KBM-7 (cell line): ENCODE data around the gene ASB15.

ENCODE experiments used
- DNase-seq: peaks from one replicate; pipeline ENCODE4 v3.0.0-alpha.2; 2015
- in situ Hi-C: fragments of 300-500 bp; cut with MboI; formaldehyde crosslinking; loops from 2 replicates; pipeline ENCODE4 v1.14.3; 2020; ENCODE audit warnings: low sequenced_read_pairs, low pct_unique_long_range_greater_than_20kb, mixed read lengths

The ASB15 gene

DNA sequence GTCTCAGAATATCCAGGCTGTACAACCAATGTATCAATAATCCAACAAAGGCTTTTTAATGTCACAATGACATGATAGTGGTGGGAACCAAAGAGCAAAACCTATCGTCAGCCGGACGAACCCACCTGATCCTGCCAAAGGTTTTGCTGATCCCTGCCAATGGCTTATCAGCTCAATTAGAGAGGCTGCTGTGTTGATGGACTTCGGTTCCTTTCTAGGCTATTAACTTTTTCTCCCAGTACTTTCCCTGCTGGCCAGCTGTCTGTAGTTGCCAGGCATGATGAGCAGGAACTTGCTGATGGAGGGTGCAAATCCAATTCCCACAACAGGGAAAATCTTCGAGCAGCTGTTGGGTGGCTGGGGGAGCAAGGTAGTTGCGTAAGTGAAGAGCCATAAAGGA, 56.4 kb downstream of the ASB15 start:
- DNase-seq: no peak
- in situ Hi-C loops: no loop called here

DNA sequence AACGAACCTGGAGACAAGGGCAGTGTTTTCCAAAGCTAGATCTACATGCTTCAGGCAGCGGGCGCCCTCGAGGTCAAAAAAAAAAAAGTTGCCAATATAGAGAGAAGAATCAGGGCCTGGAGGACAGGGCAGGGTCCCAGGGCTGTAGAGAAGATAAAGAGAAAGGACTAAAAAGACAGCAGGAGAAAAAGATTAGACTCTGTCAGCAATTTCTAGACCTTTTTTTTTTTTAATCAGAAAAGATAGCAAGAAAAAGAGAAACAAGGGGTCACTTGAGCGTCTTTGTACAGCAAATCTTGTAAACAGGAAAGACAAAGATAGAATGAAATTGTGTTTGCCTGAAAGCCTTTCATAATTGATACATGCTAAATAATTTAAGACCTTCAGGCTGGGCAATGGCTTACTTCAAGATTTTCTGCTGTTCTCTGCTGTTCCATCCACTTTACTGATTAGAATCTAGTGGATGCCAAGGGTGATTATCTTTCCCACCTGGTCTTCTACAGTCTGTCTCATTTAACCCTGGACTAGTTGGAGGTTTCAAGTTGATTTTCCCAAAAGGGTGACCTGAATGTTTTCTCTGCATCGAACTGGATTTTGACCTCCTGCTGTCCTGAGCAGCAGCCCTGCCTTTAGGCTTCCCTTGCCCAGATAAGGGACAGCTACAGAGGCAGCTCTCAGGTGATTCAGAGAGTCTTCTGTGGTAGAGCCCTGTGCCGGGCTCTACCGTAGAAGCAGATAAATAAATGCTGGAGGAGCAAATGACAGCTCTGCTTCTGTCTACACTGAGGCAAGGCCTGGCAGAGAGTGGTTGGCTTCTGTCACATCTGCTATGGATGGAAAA, 59.1 kb downstream of the ASB15 start:
- no peak for DNase-seq
- in situ Hi-C loops: no loop called here

DNA sequence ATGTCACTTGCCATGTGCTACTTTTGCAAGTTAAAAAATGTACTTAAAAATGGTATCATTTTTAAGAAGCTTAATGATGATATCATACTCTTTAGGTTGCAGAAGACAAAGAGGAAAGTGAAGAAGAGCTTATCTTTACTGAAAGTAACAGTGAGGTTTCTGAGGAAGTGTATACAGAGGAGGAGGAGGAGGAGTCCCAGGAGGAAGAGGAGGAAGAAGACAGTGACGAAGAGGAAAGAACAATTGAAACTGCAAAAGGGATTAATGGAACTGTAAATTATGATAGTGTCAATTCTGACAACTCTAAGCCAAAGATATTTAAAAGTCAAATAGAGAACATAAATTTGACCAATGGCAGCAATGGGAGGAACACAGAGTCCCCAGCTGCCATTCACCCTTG, 60.1 kb downstream of the ASB15 start:
- in situ Hi-C loops: no loop called here
- no peak for DNase-seq

DNA sequence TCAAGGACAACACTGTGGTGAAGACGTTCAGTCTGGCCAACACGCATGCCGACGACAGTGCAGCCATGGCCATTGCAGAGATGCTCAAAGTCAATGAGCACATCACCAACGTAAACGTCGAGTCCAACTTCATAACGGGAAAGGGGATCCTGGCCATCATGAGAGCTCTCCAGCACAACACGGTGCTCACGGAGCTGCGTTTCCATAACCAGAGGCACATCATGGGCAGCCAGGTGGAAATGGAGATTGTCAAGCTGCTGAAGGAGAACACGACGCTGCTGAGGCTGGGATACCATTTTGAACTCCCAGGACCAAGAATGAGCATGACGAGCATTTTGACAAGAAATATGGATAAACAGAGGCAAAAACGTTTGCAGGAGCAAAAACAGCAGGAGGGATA, 60.7 kb downstream of the ASB15 start:
- no peak for DNase-seq
- in situ Hi-C loops: no loop called here

DNA sequence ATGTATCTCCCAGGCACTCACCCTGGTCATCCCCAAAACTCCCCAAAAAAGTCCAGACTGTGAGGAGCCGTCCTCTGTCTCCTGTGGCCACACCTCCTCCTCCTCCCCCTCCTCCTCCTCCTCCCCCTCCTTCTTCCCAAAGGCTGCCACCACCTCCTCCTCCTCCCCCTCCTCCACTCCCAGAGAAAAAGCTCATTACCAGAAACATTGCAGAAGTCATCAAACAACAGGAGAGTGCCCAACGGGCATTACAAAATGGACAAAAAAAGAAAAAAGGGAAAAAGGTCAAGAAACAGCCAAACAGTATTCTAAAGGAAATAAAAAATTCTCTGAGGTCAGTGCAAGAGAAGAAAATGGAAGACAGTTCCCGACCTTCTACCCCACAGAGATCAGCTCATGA, 61.1 kb downstream of the ASB15 start:
- in situ Hi-C loops: no loop called here

DNA sequence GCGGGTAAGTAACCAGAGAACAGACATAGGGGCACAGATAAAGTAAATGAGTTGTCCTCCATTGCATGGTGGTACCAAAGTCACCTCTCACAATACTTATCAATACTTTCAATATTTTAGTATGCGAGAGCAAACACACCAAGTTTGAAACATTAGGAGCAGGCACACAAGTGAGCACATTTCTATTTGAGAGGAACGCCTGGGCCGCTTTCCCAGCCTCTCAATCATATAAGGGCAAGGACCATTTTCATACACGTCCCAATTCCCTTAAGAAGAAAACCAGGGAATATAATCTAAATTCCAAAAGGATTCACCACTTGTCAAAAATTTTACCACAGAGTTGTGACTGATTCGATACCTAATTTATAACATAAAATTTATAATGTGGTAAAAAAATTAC, 61.6 kb downstream of the ASB15 start:
- DNase-seq: no peak
- in situ Hi-C loops: no loop called here

More for the DNA sequence above, 61.1 kb downstream of the ASB15 start:
- DNase-seq: no peak

DNA sequence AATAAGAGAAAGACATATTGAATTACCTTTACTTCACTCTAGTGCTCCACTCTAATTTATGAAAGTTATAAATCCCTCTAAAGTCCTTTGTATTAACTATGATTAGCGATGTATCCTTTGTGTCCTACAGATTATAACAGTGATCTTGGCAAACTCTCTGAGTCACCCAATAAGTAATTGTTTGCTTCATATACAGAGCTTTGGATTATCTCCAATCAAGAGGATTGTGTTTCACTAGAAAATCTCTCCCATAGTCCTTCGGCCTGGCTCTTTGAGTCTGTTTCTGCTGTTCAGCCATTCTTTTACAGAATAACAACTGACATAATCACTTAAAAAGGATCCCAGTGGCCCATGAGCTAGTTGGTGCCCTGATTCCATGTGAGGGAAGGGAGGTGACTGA, 63.5 kb downstream of the ASB15 start:
- DNase-seq: no peak
- in situ Hi-C loops: no loop called here

DNA sequence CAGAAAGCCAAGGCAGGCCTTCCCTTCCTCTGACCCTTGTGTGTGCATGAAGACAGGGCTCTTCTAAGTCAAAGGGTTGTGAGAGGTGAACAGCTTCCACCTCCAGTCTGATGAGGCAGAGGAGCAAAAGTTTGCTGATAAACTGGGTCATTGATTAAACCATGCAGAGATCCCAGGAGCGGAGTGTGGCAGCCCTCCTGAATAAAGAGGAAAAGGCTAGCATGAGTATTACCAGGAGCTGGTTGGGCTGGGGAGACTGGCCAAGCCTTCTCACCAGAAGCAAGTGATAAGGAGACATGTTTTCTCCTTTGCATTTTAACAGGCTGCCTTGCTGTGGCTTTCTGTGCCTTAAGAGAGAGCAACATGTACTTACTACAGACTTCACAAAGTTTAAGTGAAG, 64.3 kb downstream of the ASB15 start:
- in situ Hi-C loops: no loop called here
- DNase-seq: no peak

DNA sequence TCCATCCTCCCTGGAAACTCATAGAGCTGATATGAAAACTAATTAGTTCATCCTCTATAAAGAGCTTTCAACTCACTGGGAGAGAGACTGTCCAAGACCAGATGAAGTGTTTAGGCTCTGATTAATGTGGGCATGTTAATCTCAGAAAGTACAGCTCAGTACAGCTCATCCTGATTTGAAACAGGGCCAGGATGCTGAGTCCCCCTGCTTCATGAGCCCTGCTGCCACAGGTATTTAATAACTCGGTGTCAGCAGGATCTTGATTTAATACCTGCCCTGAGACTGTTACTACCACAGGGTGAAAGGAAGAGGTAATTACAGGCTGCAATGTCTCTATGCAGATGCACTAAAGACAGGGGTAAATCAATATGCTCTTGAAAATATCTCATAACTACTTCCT, 64.9 kb downstream of the ASB15 start:
- in situ Hi-C loops: no loop called here
- no peak for DNase-seq

DNA sequence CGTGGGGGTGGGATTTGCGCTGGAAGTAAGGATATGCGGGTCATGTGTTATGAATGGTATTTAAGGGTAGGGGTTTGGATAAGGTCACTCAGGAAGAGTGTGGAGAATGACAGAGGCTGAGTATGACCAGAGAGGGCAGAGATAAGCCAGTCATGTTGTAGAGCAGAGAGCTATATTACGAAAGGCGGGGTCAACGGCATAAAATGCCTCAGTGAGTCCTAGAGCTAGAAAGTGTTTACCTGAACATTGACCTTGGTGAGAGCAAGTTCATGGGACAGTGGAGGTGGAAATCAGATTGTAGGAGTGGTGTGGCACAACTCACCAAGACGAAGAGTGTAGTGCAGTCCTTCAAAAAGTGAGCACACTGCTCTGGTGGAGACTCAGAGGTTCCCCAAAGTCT, 67.9 kb downstream of the ASB15 start:
- DNase-seq: no peak
- in situ Hi-C loops: no loop called here

DNA sequence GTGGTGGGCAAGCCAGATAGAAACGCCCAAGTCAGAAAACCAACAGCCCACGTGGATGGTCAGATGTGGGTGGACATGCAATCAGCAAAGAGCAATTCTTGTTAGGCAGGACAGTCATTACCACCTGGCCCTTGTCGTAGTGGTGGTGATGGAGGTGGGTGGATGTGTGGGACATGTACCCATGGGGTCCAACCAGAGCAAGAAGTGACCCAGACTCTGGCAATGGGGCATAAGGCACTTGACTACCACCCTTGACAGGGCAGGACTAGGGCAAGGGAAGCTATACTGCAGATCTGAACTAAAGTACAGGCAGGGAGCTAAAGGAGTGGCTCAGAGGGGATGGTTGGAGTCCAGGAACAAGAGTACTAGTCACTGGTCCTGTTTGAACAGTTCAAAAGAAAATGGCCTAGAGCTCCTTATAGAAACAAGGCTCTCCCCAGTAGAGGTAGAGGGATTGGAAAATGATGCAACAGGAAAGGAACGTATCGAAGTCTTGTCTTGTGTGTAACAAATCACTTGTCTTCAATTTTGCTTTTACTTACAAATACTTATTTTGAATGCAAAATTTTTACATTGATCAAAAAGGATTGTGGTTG, 71.6 kb downstream of the ASB15 start:
- DNase-seq: no peak
- in situ Hi-C loops: loop anchor here (10.0 kb wide), 1 partner anchor 192 kb away; no protein-coding TSS in a partner anchor

DNA sequence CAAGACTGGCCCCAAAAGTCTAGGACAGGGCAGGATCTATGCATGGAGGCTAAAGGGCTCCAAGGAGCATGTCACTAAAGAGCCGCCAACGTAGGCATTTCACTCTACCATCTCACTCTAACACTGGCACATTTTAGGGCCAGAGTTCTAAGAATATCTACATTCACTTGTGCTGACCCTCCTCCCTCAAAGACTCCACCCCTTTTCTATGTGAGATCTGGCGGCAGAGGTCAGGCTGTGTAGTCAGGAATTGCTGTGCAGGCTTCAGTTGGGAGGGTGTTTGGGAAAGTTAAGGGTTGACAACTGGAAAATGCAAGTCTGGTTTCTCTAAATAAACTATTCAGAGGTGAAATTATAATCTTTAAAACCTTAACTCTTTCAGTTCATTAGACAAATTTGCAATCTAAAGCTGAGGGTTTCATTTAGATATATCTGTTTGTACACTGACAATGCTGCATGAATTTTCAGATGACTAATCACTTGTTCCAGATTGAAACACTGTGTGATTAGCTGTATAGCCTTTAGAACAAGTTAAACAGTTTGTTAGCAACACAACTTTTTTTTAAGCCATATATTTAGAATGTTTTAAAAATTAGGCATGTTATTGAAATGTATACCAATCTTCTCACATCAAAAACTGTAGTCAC, 72.3 kb downstream of the ASB15 start:
- in situ Hi-C loops: loop anchor here (10.0 kb wide), 1 partner anchor 191 kb away; no protein-coding TSS in a partner anchor
- no peak for DNase-seq

DNA sequence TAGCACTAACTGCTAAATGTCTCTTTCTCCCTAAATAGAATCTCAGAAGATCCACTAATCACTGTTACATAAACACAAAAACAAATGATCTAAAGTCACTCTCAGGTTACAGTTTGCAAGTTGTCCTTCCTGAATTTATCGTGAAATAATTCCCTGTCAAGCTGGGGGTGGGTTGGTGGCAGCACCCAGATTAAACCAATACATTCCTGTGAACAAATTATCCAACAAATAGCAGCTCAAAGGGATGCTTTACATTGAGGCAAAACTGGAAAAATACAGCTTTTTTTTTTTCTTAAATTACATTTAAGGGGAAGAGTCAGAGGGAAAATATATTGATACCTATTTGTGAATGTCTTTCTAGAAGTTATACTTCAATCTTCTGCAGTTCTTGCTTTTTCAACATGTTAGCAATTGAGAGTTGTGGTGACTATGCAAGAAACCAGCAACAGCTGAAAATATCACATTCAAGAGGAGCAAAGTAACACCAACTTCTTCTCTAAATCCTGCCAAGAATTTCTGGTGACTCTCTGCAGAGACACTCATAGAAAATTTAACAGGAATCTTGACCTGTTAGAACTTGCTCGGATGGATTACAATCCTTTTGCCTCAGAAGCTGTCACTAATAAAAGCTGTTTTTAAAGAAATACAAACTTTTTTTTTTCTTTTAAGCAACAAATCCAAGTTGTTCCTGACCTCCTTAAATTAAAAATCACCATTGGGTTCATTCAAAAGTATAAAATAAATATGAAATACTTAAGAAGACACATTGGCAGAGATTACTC, 73.0 kb downstream of the ASB15 start:
- DNase-seq: no peak
- in situ Hi-C loops: loop anchor here (10.0 kb wide), 1 partner anchor 190 kb away; no protein-coding TSS in a partner anchor

DNA sequence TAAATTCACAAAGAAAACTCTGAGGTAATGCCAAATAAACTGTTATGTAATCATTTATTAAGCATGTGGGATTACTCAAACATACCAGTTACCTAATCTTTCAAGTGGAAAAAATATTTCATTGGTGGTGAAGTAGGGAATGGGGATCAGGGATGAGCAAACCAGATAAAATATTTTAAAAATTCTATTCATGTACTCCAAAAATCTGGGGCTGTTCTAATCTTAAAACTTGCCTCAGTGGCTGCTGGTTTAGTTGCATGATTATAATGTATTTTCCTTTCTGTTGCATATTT, 73.5 kb downstream of the ASB15 start:
- DNase-seq: no peak
- in situ Hi-C loops: loop anchor here (10.0 kb wide), 1 partner anchor 190 kb away; no protein-coding TSS in a partner anchor

DNA sequence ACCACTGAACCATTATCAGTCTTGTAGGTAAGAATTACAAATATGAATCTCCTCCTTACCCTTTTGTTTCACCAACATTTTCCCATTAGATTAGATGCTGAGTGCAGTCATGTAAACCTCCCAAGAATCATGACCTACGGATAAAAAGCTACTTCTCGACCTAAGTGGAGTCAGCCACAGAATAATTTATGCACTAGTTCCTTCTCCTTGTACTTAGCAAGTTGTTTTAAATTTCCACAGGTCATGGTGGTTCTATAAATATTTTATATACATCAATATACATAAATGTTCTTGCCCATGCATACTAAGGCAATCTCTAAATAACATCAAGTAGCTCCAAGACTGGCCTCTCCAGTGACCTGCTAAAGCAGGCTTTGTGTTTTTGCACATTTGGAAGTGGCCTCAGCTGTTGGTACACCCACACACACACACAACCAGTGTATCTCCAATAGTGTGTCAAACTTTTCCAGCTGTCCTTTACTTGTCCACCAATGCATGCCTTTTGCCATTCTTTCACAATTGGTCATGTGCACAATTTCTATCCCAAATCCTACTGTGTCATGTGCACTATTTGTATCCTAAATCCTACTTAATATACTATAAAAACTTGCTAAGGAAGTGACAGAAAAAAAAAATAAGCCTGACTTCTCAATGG, 75.6 kb downstream of the ASB15 start:
- DNase-seq: no peak
- in situ Hi-C loops: loop anchor here (10.0 kb wide), 1 partner anchor 188 kb away; no protein-coding TSS in a partner anchor

DNA sequence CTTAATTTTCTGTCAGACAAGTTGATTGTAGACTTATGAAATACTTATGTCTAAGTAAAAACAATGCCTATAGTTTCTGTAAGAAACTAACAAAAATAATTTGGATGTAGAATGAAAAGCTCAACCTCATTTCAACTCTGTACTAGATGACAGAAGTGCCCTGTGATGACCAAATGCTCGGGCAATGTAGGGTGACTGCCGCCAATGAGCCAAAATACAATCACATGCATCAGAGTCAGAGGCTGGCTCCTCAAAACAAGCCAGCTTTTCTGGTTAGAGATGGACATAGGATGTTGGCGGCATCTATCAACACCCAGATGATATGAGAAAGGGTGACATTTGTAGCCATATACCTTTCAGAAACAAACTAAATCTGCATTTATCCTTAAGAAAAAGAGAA, 78.0 kb downstream of the ASB15 start:
- no peak for DNase-seq
- in situ Hi-C loops: loop anchor here (10.0 kb wide), 1 partner anchor 185 kb away; no protein-coding TSS in a partner anchor

DNA sequence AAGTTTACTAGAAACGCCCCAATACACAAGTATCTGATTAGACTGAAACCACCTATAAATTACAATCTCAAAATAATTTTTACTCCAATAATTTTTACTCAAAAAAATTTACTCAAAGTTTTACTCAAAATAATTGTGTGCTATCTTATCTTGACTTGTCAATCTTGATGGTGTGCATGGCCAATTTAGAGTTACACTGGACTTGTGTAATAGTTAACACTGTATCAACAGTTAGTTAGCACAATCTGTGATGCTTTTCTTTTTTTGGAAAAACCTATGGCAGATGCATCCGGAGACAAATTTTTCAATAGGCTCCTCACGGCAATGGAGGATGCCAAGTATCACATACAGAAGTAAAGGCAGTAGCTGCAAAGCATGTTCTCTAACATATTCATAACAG, 79.0 kb downstream of the ASB15 start:
- no peak for DNase-seq
- in situ Hi-C loops: no loop called here

DNA sequence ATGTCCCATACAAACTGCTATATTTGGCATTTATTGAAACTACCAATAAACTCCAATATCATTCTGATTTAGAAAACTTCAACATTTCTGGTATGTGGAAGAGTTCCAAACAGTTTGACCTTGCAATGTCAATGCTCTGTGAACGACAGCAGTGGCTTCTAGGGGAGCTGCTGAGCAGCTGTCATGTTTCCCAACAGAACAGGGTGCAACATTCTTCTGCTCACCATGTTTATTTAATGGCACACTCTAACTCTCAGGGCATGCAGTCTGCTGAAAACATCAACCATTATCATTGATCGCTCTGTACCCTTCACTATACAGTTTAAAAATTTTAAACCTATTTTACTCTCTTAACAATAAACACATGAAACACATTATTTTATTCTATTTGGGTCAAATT, 79.9 kb downstream of the ASB15 start:
- in situ Hi-C loops: no loop called here
- no peak for DNase-seq

DNA sequence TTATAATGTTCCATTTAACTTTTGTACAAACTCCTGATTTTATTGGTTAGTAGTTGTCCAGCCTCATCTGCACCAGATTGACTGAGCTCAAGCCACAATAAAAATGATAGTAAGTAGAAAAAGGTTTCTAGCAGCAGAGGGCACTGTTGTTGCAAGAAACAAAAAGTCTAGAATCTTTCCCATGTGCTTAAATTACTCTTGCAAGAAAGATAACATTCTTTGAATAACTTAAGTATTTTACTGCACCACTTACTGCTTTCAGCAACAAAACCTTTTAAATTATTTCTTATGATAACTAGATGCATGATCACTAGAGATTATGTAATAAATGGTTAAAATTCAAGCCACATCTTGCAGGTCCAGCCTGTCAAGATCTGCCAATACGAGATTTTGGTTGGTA, 81.1 kb downstream of the ASB15 start:
- in situ Hi-C loops: no loop called here
- peak; percentile 84 for DNase-seq
